ENCODE data around the gene LPA.

Gene LPA

GRCh38 chr6:160509610-160510009 is 154.5 kb downstream of the LPA start:
- no peak for DNase-seq

- no peak for DNase-seq
Measured at GRCh38 chr6:160508599-160508998, 155.5 kb downstream of the LPA start.

DNA sequence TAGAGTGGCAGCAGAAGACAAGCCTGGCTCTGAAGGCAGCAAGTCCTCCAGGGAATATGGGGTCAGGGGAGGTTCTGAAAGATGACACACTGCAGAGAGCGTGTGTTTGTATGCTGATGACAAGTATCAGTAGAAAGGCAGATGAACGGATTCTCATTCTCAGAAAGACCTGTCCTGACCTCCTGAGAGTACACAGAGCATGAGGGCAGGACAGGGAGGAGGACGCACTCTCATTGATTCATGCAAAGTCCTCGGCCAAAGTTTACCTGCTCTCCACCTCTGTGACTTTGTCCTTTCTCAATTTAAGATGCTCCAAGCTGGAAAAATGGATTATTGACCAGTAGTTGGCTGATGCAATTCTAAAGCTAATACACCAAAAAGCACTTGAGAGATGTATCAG is 156.7 kb downstream of the LPA start:
- DNase-seq = no peak

- no peak for DNase-seq
Measured at GRCh38 chr6:160505970-160506369, 158.1 kb downstream of the LPA start.

GRCh38 chr6:160500639-160501038 is 163.4 kb downstream of the LPA start:
- DNase-seq = no peak

DNA sequence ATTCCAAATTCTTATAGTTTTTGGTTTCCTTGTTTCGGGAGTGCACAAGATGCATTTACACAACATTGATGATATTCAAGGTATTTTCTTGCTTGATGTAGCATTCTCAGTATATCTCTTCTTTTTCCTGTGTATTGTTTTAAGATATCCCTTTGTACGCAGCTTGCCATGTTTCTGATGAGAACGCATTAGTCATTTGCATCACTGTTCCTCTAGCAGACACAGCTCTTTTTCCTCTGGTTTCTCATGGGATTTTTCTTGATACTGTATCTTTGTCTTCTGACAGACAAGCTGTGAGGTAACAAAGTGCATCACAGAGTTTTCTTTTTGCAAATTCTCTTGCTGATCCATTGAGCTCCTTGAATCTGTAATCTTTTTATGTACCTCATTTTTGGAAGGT is 169.5 kb downstream of the LPA start:
- DNase-seq = no peak

DNA sequence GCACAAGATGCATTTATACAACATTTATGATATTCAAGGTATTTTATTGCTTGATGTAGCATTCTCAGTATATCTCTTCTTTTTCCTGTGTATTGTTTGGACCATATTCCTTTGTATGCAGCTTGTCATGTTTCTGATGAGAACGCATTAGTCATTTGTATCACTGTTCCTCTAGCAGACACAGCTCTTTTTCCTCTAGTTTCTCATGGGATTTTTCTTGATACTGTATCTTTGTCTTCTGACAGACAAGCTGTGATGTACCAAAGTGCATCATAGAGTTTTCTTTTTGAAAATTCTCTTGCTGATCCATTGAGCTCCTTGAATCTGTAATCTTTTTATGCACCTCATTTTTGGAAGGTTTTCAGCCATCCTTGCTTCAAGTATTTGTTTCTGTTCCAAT is 175.0 kb downstream of the LPA start:
- no peak for DNase-seq

- DNase-seq = no peak
Measured at GRCh38 chr6:160487116-160487515, 177.0 kb downstream of the LPA start.

Measured in NCI-H187 treated with DMSO at 0.1 percent for 48 hours (cell line).